Measurements from ENCODE around the gene BOD1L1.

The BOD1L1 gene

GRCh38 chr4:13546142-13546940 is 81.2 kb downstream of the BOD1L1 start:
- Histone ChIP-seq H3K9me3 (ENCODE audit: low read depth, low read length) (no peaks in the 10 kb centered on the region), H3K4me3 (no peak overlapping the region), H3K9ac (ENCODE audit: insufficient read length) (no peak overlapping the region), H3K36me3 (ENCODE audit: insufficient read depth, low read length) (no peaks in the 10 kb centered on the region), H3K27ac (no peak overlapping the region)
- TF ChIP-seq EZH2 (IDR thresholded peaks at IDR 0.05) = no peak
- no peak for TF ChIP-seq POLR2AphosphoS5 (IDR thresholded peaks at IDR 0.05; ENCODE audit: borderline replicate concordance, low read depth, low read length)
- no peak for TF ChIP-seq FOXP2 (optimal IDR thresholded peaks at IDR 0.05; ENCODE audit: control extremely low read depth, extremely low read length, insufficient read depth)
- no peak for DNase-seq (ENCODE audit: low read depth, low spot score)

DNA sequence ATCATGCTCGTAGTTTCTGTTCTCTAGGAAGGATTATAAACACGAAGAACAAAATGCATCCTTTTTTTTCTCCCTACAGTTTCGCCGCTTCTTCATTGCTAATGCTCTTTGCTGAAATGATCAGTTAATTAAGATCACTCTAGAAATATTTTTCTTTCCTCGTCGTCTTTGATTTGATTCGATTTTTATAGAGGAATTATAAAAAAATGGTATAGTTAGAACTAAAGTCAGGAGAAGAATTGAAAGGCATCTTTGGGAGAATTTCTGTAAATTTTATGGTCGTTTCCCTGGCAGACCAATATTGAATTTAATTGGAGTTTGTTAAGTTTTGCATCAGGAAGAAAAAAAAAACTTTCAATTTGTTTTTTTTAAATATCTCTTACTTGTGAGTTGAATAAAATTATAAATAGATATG is 82.1 kb downstream of the BOD1L1 start:
- Histone ChIP-seq H3K27ac (no peak overlapping the region), H3K9me3 (ENCODE audit: low read depth, low read length) (no peaks in the 10 kb centered on the region), H3K9ac (ENCODE audit: insufficient read length) (peak overlapping the region; percentile 32), H3K4me3 (peak overlapping the region; percentile 69), H3K36me3 (ENCODE audit: insufficient read depth, low read length) (no peaks in the 10 kb centered on the region)
- DNase-seq (ENCODE audit: low read depth, low spot score) = no peak
- TF ChIP-seq POLR2AphosphoS5 (IDR thresholded peaks at IDR 0.05; ENCODE audit: borderline replicate concordance, low read depth, low read length) (no peak), FOXP2 (optimal IDR thresholded peaks at IDR 0.05; ENCODE audit: control extremely low read depth, extremely low read length, insufficient read depth) (no peak), EZH2 (IDR thresholded peaks at IDR 0.05) (no peak)

- no peak for TF ChIP-seq FOXP2 (optimal IDR thresholded peaks at IDR 0.05; ENCODE audit: control extremely low read depth, extremely low read length, insufficient read depth)
- no peak for TF ChIP-seq POLR2AphosphoS5 (IDR thresholded peaks at IDR 0.05; ENCODE audit: borderline replicate concordance, low read depth, low read length)
- no peak for TF ChIP-seq EZH2 (IDR thresholded peaks at IDR 0.05)
- peak overlapping the region; percentile 32 for H3K9ac ChIP-seq (ENCODE audit: insufficient read length)
- DNase-seq (ENCODE audit: low read depth, low spot score) = no peak
- no peak overlapping the region for H3K27ac ChIP-seq
- peak overlapping the region; percentile 69 for H3K4me3 ChIP-seq
- H3K36me3 ChIP-seq (ENCODE audit: insufficient read depth, low read length) = no peaks in the 10 kb centered on the region
- H3K9me3 ChIP-seq (ENCODE audit: low read depth, low read length) = no peaks in the 10 kb centered on the region
These were observed 82.7 kb downstream of the BOD1L1 start for GRCh38 chr4:13544606-13545393.

DNA sequence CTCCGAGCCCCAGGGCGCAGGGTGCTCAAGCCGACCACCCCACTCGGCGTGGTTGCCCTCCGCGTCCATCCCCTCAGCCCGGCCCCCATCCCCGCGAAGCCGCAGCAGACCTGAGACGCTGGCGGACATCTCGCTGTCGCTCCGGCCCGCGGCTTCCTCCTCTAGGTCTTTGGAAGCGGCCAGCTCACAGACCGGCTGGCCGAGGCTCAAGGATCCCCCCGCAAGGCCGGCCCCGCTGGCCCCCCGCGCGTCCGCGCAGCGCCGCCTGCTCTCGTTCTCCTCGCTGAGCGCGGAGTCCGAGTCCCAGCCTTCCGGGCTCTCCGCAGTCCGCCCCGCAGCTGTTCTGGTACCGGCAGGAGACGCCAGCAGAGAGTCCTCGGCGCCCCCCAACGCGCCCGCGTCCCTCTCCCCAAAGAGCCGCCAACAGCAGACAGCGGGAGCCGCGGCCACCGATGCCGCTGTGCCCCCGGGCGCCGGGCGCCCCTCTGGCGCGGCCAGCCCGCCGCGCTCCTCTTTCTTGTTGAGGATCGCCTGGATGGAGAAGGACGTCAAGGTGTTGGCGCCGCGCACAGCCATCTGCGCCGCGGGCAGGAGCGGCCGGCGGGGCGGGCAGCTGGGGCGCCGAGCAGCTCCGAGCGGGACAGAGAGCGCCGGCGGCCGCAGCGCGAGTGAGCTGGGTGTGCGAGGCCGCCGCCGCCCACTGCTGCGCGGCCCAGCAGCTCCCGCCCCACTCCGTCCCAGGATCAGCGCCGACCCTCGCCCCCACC is 83.5 kb downstream of the BOD1L1 start, which contains the start of gene NKX3-2:
Gene NKX3-2, minus strand, starts transcription at position 670 of the 767 bp plus-strand sequence. Its CDS starts 94 bp downstream, at position 576.
- H3K4me3 ChIP-seq = peak within 1 kb of the TSS; percentile 69
- no peak for TF ChIP-seq POLR2AphosphoS5 (IDR thresholded peaks at IDR 0.05; ENCODE audit: borderline replicate concordance, low read depth, low read length)
- TF ChIP-seq FOXP2 (optimal IDR thresholded peaks at IDR 0.05; ENCODE audit: control extremely low read depth, extremely low read length, insufficient read depth) = no peak
- no peak for TF ChIP-seq EZH2 (IDR thresholded peaks at IDR 0.05)
- H3K27ac ChIP-seq = no peak within 1 kb of the TSS
- peak within 1 kb of the TSS; percentile 32 for H3K9ac ChIP-seq (ENCODE audit: insufficient read length)
- H3K36me3 ChIP-seq (ENCODE audit: insufficient read depth, low read length) = no peaks in the 10 kb centered on the region
- no peak for DNase-seq (ENCODE audit: low read depth, low spot score)
- H3K9me3 ChIP-seq (ENCODE audit: low read depth, low read length) = no peaks in the 10 kb centered on the region

GRCh38 chr4:13543032-13543838 is 84.3 kb downstream of the BOD1L1 start:
- DNase-seq (ENCODE audit: low read depth, low spot score) = no peak
- H3K27ac ChIP-seq = no peak overlapping the region
- no peaks in the 10 kb centered on the region for H3K36me3 ChIP-seq (ENCODE audit: insufficient read depth, low read length)
- no peak overlapping the region for H3K4me3 ChIP-seq
- no peak for TF ChIP-seq POLR2AphosphoS5 (IDR thresholded peaks at IDR 0.05; ENCODE audit: borderline replicate concordance, low read depth, low read length)
- H3K9ac ChIP-seq (ENCODE audit: insufficient read length) = no peak overlapping the region
- H3K9me3 ChIP-seq (ENCODE audit: low read depth, low read length) = no peaks in the 10 kb centered on the region

DNA sequence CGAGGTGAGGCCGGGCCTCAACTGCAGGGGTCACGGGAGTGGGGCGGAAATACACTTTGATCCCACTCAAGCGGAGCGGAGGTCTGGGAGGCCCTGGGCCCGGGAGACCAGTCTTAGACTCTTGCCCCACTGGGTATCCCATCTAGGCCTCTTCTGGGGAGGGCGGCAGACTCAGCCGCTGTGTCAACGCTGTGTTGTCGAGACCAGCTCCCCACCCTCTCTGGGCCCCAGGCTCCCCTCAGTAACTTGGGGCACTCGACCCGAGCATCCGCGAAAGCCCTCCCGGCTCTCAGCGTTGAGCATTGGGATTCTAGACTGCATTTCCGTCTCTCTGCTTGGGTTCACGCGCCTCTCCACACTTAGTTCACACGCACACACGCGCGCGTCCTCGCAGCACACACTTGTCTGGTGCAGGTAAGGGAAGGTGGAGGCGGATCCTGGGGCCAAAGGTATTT is 84.9 kb downstream of the BOD1L1 start:
- no peak for TF ChIP-seq EZH2 (IDR thresholded peaks at IDR 0.05)
- no peak for TF ChIP-seq FOXP2 (optimal IDR thresholded peaks at IDR 0.05; ENCODE audit: control extremely low read depth, extremely low read length, insufficient read depth)
- no peak for TF ChIP-seq POLR2AphosphoS5 (IDR thresholded peaks at IDR 0.05; ENCODE audit: borderline replicate concordance, low read depth, low read length)
- H3K36me3 ChIP-seq (ENCODE audit: insufficient read depth, low read length) = no peaks in the 10 kb centered on the region
- no peaks in the 10 kb centered on the region for H3K9me3 ChIP-seq (ENCODE audit: low read depth, low read length)
- H3K27ac ChIP-seq = no peak overlapping the region
- no peak overlapping the region for H3K4me3 ChIP-seq
- no peak overlapping the region for H3K9ac ChIP-seq (ENCODE audit: insufficient read length)
- no peak for DNase-seq (ENCODE audit: low read depth, low spot score)

- Histone ChIP-seq H3K4me3 (no peak overlapping the region), H3K9me3 (ENCODE audit: low read depth, low read length) (no peaks in the 10 kb centered on the region), H3K27ac (no peak overlapping the region), H3K9ac (ENCODE audit: insufficient read length) (no peak overlapping the region), H3K36me3 (ENCODE audit: insufficient read depth, low read length) (no peaks in the 10 kb centered on the region)
- no peak for DNase-seq (ENCODE audit: low read depth, low spot score)
- no peak for TF ChIP-seq EZH2 (IDR thresholded peaks at IDR 0.05)
- no peak for TF ChIP-seq POLR2AphosphoS5 (IDR thresholded peaks at IDR 0.05; ENCODE audit: borderline replicate concordance, low read depth, low read length)
- TF ChIP-seq FOXP2 (optimal IDR thresholded peaks at IDR 0.05; ENCODE audit: control extremely low read depth, extremely low read length, insufficient read depth) = no peak
These were observed 85.6 kb downstream of the BOD1L1 start for GRCh38 chr4:13541720-13542576.
